Central memory CD8-positive, alpha-beta T cell (primary cell): ENCODE results near the gene BCL2.
A peak's percentile ranks its signal among the peaks of the same experiment; 100 is the strongest.
"Not testable (repeated sequence)": the region's sequence is repeated elsewhere in the genome, so short reads cannot be mapped to it uniquely, and the experiment has no call there.

ENCODE experiments used
- ATAC-seq: fragments of 150-1000 bp; cut with Tn5 transposase; replicated peaks from 2 replicates; pipeline ENCODE4 v1.10.0; 2022; ENCODE audit warnings: mild to moderate bottlenecking, moderate FRiP score, moderate number of reproducible peaks; ENCODE audit not compliant: poor library complexity, severe bottlenecking; ENCODE audit errors: extremely low read depth
- DNase-seq, 2 donors: peaks; one replicate each; pipeline ENCODE4 v3.0.0; 2021; ENCODE audit warnings: low spot score in 2 of 2
- H3K27ac Mint-ChIP-seq: one replicate; pipeline ENCODE4 v1.8.0; 2022; ENCODE audit warnings: low read depth, mild to moderate bottlenecking, moderate library complexity, mixed read lengths
- H3K27me3 Mint-ChIP-seq: one replicate; pipeline ENCODE4 v1.8.0; 2022; ENCODE audit warnings: mixed read lengths
- H3K36me3 Mint-ChIP-seq: one replicate; pipeline ENCODE4 v1.8.0; 2022; ENCODE audit warnings: mild to moderate bottlenecking, moderate library complexity, mixed read lengths; ENCODE audit not compliant: insufficient read depth
- H3K4me1 Mint-ChIP-seq: one replicate; pipeline ENCODE4 v1.8.0; 2022; ENCODE audit warnings: mixed read lengths
- H3K4me3 Mint-ChIP-seq: one replicate; pipeline ENCODE4 v1.8.0; 2022; ENCODE audit warnings: mild to moderate bottlenecking, moderate library complexity, mixed read lengths
- H3K9me3 Mint-ChIP-seq: one replicate; pipeline ENCODE4 v1.8.0; 2022; ENCODE audit warnings: mixed read lengths

Gene BCL2

DNA sequence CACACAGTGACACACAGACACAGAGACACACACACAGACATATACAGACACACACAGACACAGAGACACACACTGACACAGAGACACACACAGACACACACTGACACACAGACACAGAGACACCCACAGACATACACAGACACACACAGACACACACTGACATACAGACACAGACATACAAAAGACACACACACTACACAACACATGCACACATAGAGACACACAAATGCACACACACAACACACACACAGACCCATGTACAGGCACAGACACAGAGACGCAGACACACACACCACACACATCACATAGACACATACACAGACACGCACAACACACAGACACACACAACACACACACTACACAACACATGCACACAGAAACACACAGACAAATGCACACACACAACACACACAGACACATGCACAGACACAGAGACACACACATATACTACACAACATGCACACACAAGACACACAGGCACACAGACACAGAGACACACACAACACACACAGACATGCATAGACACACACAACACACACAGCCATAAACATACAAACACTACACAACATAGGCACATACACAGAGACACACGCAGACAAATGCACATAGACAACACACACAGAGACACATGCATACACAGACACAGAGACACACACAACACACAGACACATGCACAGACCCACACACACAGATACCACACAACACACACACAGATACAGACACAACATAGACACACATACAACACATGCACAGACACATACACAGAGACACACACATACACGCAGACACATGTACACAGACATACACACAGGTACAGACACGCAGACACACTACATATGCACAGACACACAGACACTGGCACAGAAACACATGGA is 120.5 kb downstream of the BCL2 start:
- Mint-ChIP-seq H3K27ac (no peak overlapping the region), H3K36me3 (no peaks in the 10 kb centered on the region), H3K4me1 (no peaks in the 10 kb centered on the region), H3K4me3 (no peak overlapping the region), H3K9me3 (no peaks in the 10 kb centered on the region), H3K27me3 (no peaks in the 10 kb centered on the region)
- DNase-seq (no peak), ATAC-seq (no peak)

DNA sequence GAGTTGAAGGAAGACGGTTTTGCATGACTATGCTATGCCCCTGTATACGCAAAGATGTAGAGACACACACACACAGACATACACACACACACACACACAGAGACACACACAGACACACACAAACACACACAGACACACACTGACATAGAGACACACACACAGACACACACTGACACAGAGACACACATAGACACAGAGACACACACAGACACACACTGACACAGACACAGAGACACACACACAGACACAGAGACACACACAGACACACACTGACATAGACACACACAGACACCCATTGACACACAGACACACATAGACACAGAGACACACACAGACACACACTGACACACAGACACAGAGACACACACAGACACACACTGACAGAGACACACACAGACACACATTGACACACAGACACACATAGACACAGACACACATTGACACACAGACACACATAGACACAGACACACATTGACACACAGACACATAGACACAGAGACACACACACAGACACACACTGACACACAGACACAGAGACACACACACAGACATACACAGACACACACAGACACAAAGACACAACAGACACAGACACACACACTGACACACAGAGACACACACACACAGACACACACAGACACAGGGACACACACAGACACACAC is 121.3 kb downstream of the BCL2 start:
- Mint-ChIP-seq H3K27ac (no peak overlapping the region), H3K4me3 (no peak overlapping the region), H3K4me1 (peaks cover 3% of the 10 kb centered on the region), H3K36me3 (no peaks in the 10 kb centered on the region), H3K9me3 (no peaks in the 10 kb centered on the region), H3K27me3 (no peaks in the 10 kb centered on the region)
- no peak for ATAC-seq
- DNase-seq: no peak

DNA sequence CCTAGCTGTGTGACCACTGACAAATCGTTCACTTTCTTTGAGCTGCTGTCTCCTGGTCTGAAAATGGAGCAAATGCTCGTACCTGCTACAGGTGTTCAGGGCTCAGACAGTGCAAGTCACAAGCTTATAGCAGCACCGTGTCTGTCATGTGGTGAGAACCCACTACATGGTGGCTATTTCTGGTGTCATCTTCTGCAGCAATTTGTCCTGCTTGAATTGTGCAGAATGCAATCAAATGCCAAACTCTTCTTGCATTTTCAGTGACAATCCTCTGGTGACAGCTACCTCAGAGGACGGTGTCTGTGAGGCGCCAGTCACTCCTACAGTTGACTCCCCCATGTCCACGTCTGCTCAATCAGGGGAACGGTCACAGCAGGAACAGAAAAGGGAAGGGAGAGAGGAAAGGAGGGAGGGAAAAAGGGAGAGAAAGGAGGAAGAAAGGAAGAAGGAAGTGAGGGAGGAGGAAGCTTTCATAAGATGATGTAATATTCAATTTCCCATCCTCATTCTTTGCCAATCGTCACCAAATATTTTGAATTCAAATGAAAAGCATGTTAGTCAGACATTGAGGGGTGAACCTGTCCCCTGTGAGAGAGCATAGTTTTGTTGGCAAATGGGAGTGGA is 122.2 kb downstream of the BCL2 start:
- DNase-seq (no peak), ATAC-seq (peak; percentile 22)
- no peaks in the 10 kb centered on the region for H3K36me3 Mint-ChIP-seq
- H3K9me3 Mint-ChIP-seq: no peaks in the 10 kb centered on the region
- H3K27me3 Mint-ChIP-seq: no peaks in the 10 kb centered on the region
- H3K27ac Mint-ChIP-seq: no peak overlapping the region
- no peak overlapping the region for H3K4me3 Mint-ChIP-seq
- peaks cover 12% of the 10 kb centered on the region for H3K4me1 Mint-ChIP-seq

DNA sequence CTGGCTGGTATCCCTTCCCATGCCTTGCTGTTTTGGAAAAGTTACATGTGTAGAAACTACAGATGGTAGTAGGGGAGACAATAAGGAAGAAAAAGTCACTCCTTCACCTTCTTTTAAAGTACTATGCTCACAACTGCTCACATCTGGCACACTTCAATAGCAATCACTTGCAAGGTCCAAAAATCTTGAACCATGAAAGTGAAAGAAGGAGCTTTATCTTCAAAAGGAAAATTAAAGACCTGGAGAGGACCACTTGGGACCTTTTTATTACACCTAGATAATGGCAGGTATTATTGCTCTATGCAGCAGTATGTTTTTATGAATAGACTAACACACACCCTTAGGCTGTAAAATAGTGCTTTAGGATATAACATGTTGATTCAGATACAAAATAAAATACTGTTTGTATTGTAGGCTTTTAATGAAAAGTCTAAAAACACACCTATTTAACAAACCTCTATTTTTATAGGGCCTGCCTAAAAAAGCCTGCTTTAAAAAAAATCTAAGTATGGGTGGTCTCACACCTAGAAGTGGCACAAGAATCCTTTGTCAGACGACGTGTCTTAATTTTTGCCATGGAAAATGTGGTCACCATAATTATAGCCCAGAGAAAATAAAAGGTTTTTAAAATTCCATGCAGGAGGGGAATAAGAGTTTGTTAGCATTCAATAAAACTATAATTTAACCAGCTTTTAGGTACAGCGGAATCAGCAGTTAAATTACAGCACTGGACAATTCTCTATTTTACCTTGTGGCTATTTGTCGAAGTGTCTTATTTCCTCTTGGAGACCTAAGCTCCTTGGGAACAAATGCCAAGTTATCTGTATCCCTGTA is 124.0 kb downstream of the BCL2 start:
- ATAC-seq (no peak), DNase-seq (no peak)
- no peaks in the 10 kb centered on the region for H3K36me3 Mint-ChIP-seq
- H3K4me3 Mint-ChIP-seq: no peak overlapping the region
- no peak overlapping the region for H3K27ac Mint-ChIP-seq
- H3K4me1 Mint-ChIP-seq: peaks cover 18% of the 10 kb centered on the region
- no peaks in the 10 kb centered on the region for H3K27me3 Mint-ChIP-seq
- no peaks in the 10 kb centered on the region for H3K9me3 Mint-ChIP-seq

DNA sequence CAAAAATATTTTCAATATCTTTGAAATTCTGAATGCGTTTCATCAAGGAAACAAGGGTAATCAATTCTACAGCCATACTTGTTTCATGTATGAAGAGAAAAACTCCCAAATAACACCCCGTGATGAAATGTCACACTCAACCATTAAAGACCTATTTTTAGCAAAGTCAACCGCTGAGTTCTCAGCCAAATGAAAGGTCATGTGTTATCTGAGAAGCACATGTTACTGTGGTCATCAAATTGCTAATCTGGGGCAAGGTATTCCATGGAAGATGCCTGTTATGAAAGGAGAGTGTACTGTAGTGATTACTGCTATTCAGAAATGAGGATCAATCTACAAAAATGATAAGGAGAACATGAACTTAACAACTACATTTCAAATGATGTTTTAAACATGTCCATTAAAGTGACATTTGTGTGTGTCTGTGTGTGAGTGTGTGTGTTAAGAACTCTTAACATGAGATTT is 126.7 kb downstream of the BCL2 start:
- no peak for DNase-seq
- peak; percentile 15 for ATAC-seq
- Mint-ChIP-seq H3K27ac (peak overlapping the region; percentile 80), H3K4me1 (peaks cover 37% of the 10 kb centered on the region), H3K4me3 (no peak overlapping the region), H3K9me3 (no peaks in the 10 kb centered on the region), H3K27me3 (no peaks in the 10 kb centered on the region), H3K36me3 (peaks cover 5% of the 10 kb centered on the region)

DNA sequence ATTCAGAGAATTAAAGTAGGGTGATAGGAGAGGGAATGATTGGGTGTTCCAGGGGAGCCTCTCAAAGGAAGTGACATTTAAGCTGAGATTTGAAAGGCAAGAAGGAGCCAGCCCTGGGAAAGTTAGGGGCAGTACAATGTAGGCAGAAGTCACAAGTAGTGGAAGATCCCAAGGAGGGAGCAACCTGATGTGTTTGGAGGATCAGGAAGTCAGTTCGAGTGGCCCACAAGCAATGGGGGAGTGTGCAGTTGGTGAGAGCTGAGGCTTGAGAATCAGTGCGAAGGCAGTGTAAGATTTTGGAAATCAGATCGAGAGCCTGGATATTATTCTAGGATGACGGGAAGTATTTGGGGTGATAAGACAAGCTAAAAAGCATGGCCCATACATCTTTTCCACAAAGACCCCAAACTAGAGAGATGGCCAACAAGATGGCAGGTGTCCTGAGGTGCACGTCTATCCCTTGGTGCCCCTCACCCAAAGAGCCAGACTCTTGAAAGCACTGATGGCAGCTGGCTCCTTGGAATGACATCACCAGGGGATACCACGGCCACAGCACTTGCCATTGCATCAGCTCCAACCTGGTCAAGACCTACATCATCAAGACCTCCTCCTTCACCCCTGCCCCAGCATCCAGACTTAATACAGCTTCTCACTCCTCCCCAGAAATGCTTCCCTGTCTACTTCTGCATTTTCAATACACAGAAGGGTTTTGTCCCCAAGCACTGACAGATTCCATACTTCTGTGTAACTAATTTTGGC is 127.3 kb downstream of the BCL2 start:
- Mint-ChIP-seq H3K27ac (peak overlapping the region; percentile 80), H3K9me3 (no peaks in the 10 kb centered on the region), H3K4me1 (peaks cover 43% of the 10 kb centered on the region), H3K27me3 (no peaks in the 10 kb centered on the region), H3K36me3 (peaks cover 5% of the 10 kb centered on the region), H3K4me3 (no peak overlapping the region)
- ATAC-seq (no peak), DNase-seq (no peak)

DNA sequence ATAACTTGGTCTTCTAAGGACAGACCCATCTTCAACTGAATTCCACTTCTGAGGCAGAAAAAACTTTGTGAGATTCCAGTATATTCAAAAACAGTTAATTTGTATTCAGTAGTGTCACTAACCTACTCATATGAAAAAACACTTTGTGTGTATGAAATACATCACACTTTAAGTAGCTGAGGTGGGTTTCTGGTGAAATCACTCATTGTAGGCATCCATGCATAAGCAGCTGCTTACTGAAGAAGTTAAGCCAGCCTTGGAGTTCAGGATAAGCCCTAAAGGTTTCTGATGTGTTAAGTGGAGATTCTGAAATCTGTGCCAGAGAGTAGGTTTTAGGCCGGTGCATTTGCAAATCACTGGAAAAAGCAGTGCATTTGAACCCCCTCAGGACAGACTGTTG is 128.2 kb downstream of the BCL2 start:
- H3K4me3 Mint-ChIP-seq: no peak overlapping the region
- ATAC-seq (no peak), DNase-seq (no peak)
- H3K27me3 Mint-ChIP-seq: no peaks in the 10 kb centered on the region
- H3K36me3 Mint-ChIP-seq: peaks cover 5% of the 10 kb centered on the region
- H3K27ac Mint-ChIP-seq: no peak overlapping the region
- peaks cover 49% of the 10 kb centered on the region for H3K4me1 Mint-ChIP-seq
- H3K9me3 Mint-ChIP-seq: no peaks in the 10 kb centered on the region

DNA sequence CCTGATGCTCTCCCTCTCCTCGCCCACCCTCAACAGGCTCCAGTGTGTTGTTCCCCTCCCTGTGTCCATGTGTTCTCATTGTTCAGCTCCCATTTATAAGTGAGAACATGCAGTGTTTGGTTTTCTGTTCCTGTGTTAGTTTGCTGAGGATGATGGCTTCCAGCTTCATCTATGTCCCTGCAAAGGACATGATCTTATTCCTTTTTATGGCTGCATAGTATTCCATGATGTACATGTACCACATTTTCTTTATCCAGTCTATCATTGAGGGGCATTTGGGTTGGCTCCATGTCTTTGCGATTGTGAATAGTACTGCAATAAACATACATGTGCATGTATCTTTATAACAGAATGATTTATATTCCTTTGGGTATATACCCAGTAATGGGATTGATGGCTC is 128.7 kb downstream of the BCL2 start:
- not testable (repeated sequence) for H3K27ac Mint-ChIP-seq, H3K4me3 Mint-ChIP-seq, H3K27me3 Mint-ChIP-seq, DNase-seq, H3K9me3 Mint-ChIP-seq, ATAC-seq, H3K36me3 Mint-ChIP-seq
- H3K4me1 Mint-ChIP-seq: peaks cover 49% of the 10 kb centered on the region

DNA sequence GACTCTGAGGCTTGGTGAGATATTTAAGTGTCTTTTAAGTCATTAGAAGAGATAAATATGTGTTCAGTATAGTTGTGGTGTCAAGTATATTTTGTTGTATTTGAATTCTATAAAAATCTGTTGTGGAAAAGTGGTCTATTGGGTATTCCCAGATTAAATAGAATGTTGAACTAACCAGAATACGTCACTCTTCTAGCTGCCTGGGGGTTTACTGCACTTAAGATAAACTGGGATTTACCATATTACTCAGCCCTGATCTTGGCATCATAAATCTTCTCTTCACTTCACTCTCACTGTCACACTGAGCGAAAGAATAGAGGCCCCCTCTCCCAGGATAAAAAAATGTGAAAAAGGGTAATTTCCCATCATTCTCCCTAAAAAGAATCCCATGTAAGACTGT is 129.8 kb downstream of the BCL2 start:
- no peak for ATAC-seq
- no peak overlapping the region for H3K4me3 Mint-ChIP-seq
- H3K27ac Mint-ChIP-seq: no peak overlapping the region
- H3K27me3 Mint-ChIP-seq: no peaks in the 10 kb centered on the region
- peaks cover 5% of the 10 kb centered on the region for H3K36me3 Mint-ChIP-seq
- H3K4me1 Mint-ChIP-seq: peaks cover 55% of the 10 kb centered on the region
- H3K9me3 Mint-ChIP-seq: no peaks in the 10 kb centered on the region
- DNase-seq: no peak

DNA sequence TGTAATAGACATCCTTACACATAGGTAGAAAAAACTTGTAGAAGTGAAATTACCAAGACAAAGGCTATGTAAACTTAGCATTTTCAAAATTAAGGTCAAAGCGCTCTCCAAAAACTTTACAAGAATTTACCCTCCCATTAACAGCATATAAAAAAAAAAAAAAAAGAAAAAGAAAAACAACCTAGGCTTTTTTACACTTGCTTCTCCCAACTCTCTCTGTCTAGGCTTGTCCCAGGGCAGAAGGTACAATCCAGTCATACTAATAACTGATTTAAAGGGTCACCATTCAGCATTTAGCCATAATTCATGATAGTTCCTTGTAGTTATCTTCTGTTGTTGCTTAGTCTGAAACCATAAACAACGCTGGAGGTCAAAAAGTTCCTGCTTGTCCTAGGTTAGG is 130.5 kb downstream of the BCL2 start:
- Mint-ChIP-seq H3K4me3 (no peak overlapping the region), H3K27me3 (no peaks in the 10 kb centered on the region), H3K36me3 (peaks cover 5% of the 10 kb centered on the region), H3K9me3 (no peaks in the 10 kb centered on the region), H3K27ac (peak overlapping the region; percentile 67), H3K4me1 (peaks cover 59% of the 10 kb centered on the region)
- DNase-seq (no peak), ATAC-seq (no peak)

DNA sequence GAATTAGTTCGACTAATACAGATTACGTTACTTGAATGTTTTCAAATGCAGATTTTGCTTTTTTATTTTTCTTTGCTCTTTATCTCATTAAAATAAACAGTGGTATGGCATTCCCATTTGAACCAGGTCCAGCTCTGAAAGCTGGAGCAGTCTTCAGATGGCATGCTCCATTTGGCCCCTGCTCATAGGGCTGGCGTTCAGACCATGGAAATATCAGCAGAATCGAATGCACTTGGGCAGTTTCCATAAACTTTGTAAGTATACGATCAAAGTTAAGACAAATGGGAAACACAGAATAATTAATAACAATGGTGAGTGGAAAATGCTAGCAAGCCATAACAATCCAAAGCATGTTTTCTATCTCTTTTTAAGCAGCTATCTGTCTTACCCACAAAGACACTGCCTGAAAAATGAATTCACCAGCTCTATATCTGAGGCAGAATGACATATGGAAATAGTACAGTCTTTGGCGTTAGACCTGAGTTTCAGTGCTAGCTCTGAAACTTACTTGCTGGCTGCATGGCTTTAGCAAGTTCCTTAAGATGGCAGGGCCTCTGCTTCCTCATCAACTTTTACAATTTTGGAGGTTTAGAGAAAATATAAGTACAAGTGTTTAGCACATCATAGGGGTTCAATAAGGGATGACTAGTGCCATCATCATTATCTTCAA is 131.6 kb downstream of the BCL2 start:
- Mint-ChIP-seq H3K4me3 (no peak overlapping the region), H3K27ac (peak overlapping the region; percentile 73), H3K27me3 (no peaks in the 10 kb centered on the region), H3K9me3 (no peaks in the 10 kb centered on the region), H3K36me3 (peaks cover 5% of the 10 kb centered on the region), H3K4me1 (peaks cover 64% of the 10 kb centered on the region)
- no peak for DNase-seq
- no peak for ATAC-seq
